Stimulated activated memory B cell treated with anti-CD40 and anti-IgM and Interleukin-4, amounts not matched to agents 10 μg/mL and 1 μg/mL and 100 μg/mL, for 72 hours (primary cell): ENCODE results near the gene RAB13.

Experiments
- ATAC-seq: fragments of 150-1000 bp; cut with Tn5 transposase; 2 replicates; pipeline ENCODE4 v1.10.0; 2021
- H3K27ac Mint-ChIP-seq: one replicate; pipeline ENCODE4 v1.8.0; 2022; ENCODE audit warnings: mild to moderate bottlenecking, mixed read lengths
- H3K27me3 Mint-ChIP-seq: one replicate; pipeline ENCODE4 v1.8.0; 2022; ENCODE audit warnings: mixed read lengths
- H3K36me3 Mint-ChIP-seq: one replicate; pipeline ENCODE4 v1.8.0; 2022; ENCODE audit warnings: mixed read lengths
- H3K4me1 Mint-ChIP-seq: one replicate; pipeline ENCODE4 v1.8.0; 2022; ENCODE audit warnings: mixed read lengths
- H3K4me3 Mint-ChIP-seq: one replicate; pipeline ENCODE4 v1.8.0; 2022; ENCODE audit warnings: mild to moderate bottlenecking, moderate library complexity, mixed read lengths
- H3K9me3 Mint-ChIP-seq: one replicate; pipeline ENCODE4 v1.8.0; 2022; ENCODE audit warnings: mixed read lengths

RAB13 gene

GRCh38 chr1:153951801-153952200 lies 34.3 kb downstream of the RAB13 start:
- peak overlapping the region; percentile 55 for H3K27ac Mint-ChIP-seq
- ATAC-seq, result no peak
- no peak overlapping the region for H3K4me3 Mint-ChIP-seq
- no peaks in the 10 kb centered on the region for H3K9me3 Mint-ChIP-seq
- H3K4me1 Mint-ChIP-seq, result peaks cover 79% of the 10 kb centered on the region
- H3K36me3 Mint-ChIP-seq, result peaks cover 57% of the 10 kb centered on the region
- no peaks in the 10 kb centered on the region for H3K27me3 Mint-ChIP-seq

GRCh38 chr1:153951183-153951582 lies 35.0 kb downstream of the RAB13 start:
- no peaks in the 10 kb centered on the region for H3K9me3 Mint-ChIP-seq
- peaks cover 55% of the 10 kb centered on the region for H3K36me3 Mint-ChIP-seq
- peak overlapping the region; percentile 55 for H3K27ac Mint-ChIP-seq
- H3K4me3 Mint-ChIP-seq, result no peak overlapping the region
- H3K4me1 Mint-ChIP-seq, result peaks cover 76% of the 10 kb centered on the region
- no peaks in the 10 kb centered on the region for H3K27me3 Mint-ChIP-seq
- no peak for ATAC-seq

GRCh38 chr1:153946622-153947241 lies 39.4 kb downstream of the RAB13 start, which contains the start of gene DENND4B:
Gene DENND4B (minus strand): TSS chr1:153946718. CDS start chr1:153944374, 2,344 bp downstream.
- ATAC-seq, result peak; percentile 79
- Mint-ChIP-seq H3K4me1 (peaks cover 75% of the 10 kb centered on the region), H3K9me3 (no peaks in the 10 kb centered on the region), H3K27ac (peak within 1 kb of the TSS; percentile 93), H3K4me3 (peak within 1 kb of the TSS; percentile 95), H3K27me3 (no peaks in the 10 kb centered on the region), H3K36me3 (peaks cover 59% of the 10 kb centered on the region)

GRCh38 chr1:153945795-153946621 lies 40.1 kb downstream of the RAB13 start:
- Mint-ChIP-seq H3K4me3 (peak overlapping the region; percentile 95), H3K9me3 (no peaks in the 10 kb centered on the region), H3K27me3 (no peaks in the 10 kb centered on the region), H3K27ac (peak overlapping the region; percentile 93), H3K36me3 (peaks cover 58% of the 10 kb centered on the region), H3K4me1 (peaks cover 72% of the 10 kb centered on the region)
- ATAC-seq, result peak; percentile 89

GRCh38 chr1:153945131-153945794 lies 40.9 kb downstream of the RAB13 start:
- H3K4me3 Mint-ChIP-seq, result peak overlapping the region; percentile 95
- H3K9me3 Mint-ChIP-seq, result no peaks in the 10 kb centered on the region
- H3K27ac Mint-ChIP-seq, result peak overlapping the region; percentile 93
- H3K27me3 Mint-ChIP-seq, result no peaks in the 10 kb centered on the region
- peak; percentile 74 for ATAC-seq
- peaks cover 57% of the 10 kb centered on the region for H3K36me3 Mint-ChIP-seq
- peaks cover 70% of the 10 kb centered on the region for H3K4me1 Mint-ChIP-seq

GRCh38 chr1:153944827-153945117 lies 41.4 kb downstream of the RAB13 start:
- peak overlapping the region; percentile 95 for H3K4me3 Mint-ChIP-seq
- no peaks in the 10 kb centered on the region for H3K9me3 Mint-ChIP-seq
- H3K27ac Mint-ChIP-seq, result peak overlapping the region; percentile 93
- no peak for ATAC-seq
- peaks cover 57% of the 10 kb centered on the region for H3K36me3 Mint-ChIP-seq
- no peaks in the 10 kb centered on the region for H3K27me3 Mint-ChIP-seq
- peaks cover 70% of the 10 kb centered on the region for H3K4me1 Mint-ChIP-seq

GRCh38 chr1:153944005-153944826 lies 41.9 kb downstream of the RAB13 start:
- Mint-ChIP-seq H3K27ac (peak overlapping the region; percentile 93), H3K4me1 (peaks cover 73% of the 10 kb centered on the region), H3K36me3 (peaks cover 62% of the 10 kb centered on the region), H3K9me3 (no peaks in the 10 kb centered on the region), H3K4me3 (peak overlapping the region; percentile 95), H3K27me3 (no peaks in the 10 kb centered on the region)
- no peak for ATAC-seq

- H3K36me3 Mint-ChIP-seq, result peaks cover 58% of the 10 kb centered on the region
- H3K27ac Mint-ChIP-seq, result peak overlapping the region; percentile 93
- no peaks in the 10 kb centered on the region for H3K9me3 Mint-ChIP-seq
- no peak for ATAC-seq
- H3K4me1 Mint-ChIP-seq, result peaks cover 64% of the 10 kb centered on the region
- H3K4me3 Mint-ChIP-seq, result no peak overlapping the region
- no peaks in the 10 kb centered on the region for H3K27me3 Mint-ChIP-seq
Measured at GRCh38 chr1:153942766-153943549, 43.2 kb downstream of the RAB13 start.

GRCh38 chr1:153941826-153942725 lies 44.1 kb downstream of the RAB13 start:
- Mint-ChIP-seq H3K27ac (peak overlapping the region; percentile 93), H3K9me3 (no peaks in the 10 kb centered on the region), H3K36me3 (peaks cover 67% of the 10 kb centered on the region), H3K27me3 (no peaks in the 10 kb centered on the region), H3K4me1 (peaks cover 56% of the 10 kb centered on the region), H3K4me3 (no peak overlapping the region)
- ATAC-seq, result no peak

- peaks cover 80% of the 10 kb centered on the region for H3K36me3 Mint-ChIP-seq
Measured at GRCh38 chr1:153940756-153941155, 45.4 kb downstream of the RAB13 start.

GRCh38 chr1:153939476-153939875 lies 46.7 kb downstream of the RAB13 start:
- peak overlapping the region; percentile 46 for H3K27ac Mint-ChIP-seq
- H3K9me3 Mint-ChIP-seq, result no peaks in the 10 kb centered on the region

More at GRCh38 chr1:153940756-153941155, 45.4 kb downstream of the RAB13 start:
- no peak overlapping the region for H3K4me3 Mint-ChIP-seq
- peak overlapping the region; percentile 14 for H3K27ac Mint-ChIP-seq
- no peaks in the 10 kb centered on the region for H3K27me3 Mint-ChIP-seq
- no peaks in the 10 kb centered on the region for H3K9me3 Mint-ChIP-seq
- H3K4me1 Mint-ChIP-seq, result peaks cover 50% of the 10 kb centered on the region
- no peak for ATAC-seq

GRCh38 chr1:153938996-153939395 lies 47.1 kb downstream of the RAB13 start:
- H3K9me3 Mint-ChIP-seq, result no peaks in the 10 kb centered on the region
- peaks cover 88% of the 10 kb centered on the region for H3K36me3 Mint-ChIP-seq
- no peaks in the 10 kb centered on the region for H3K27me3 Mint-ChIP-seq
- no peak for ATAC-seq
- H3K4me3 Mint-ChIP-seq, result no peak overlapping the region
- H3K27ac Mint-ChIP-seq, result peak overlapping the region; percentile 46
- H3K4me1 Mint-ChIP-seq, result peaks cover 45% of the 10 kb centered on the region

More at GRCh38 chr1:153939476-153939875, 46.7 kb downstream of the RAB13 start:
- Mint-ChIP-seq H3K4me3 (no peak overlapping the region), H3K4me1 (peaks cover 49% of the 10 kb centered on the region), H3K27me3 (no peaks in the 10 kb centered on the region), H3K36me3 (peaks cover 88% of the 10 kb centered on the region)
- ATAC-seq, result no peak

- no peak overlapping the region for H3K27ac Mint-ChIP-seq
- peaks cover 29% of the 10 kb centered on the region for H3K4me1 Mint-ChIP-seq
- H3K4me3 Mint-ChIP-seq, result no peak overlapping the region
- no peaks in the 10 kb centered on the region for H3K27me3 Mint-ChIP-seq
- H3K9me3 Mint-ChIP-seq, result no peaks in the 10 kb centered on the region
- H3K36me3 Mint-ChIP-seq, result peaks cover 84% of the 10 kb centered on the region
- no peak for ATAC-seq
Measured at GRCh38 chr1:153937331-153937730, 48.8 kb downstream of the RAB13 start.
